ENCODE data around the gene KIAA0753.

GRCh38 chr17:6543079-6544010, 97.2 kb downstream of the KIAA0753 start:
- no peak for TF ChIP-seq POLR2A (IDR thresholded peaks at IDR 0.05; ENCODE audit: low read depth, low read length)
- no peak for TF ChIP-seq CTCF (conservative IDR thresholded peaks at IDR 0.05; ENCODE audit: low read depth, low read length)
- TF ChIP-seq CEBPB (IDR thresholded peaks at IDR 0.05; ENCODE audit: low read depth, low read length), result no peak
- TF ChIP-seq MXI1 (IDR thresholded peaks at IDR 0.05; ENCODE audit: borderline replicate concordance, low read depth, low read length), result no peak
